GM12878 (cell line): ENCODE results near the gene CCDC181. TPM values are rescaled to one million over a fixed set of nuclear protein-coding genes. Genes with fewer than 3 reads are reported as not detected.

Experiments
- ATAC-seq: fragments of 200-7000 bp; cut with Tn5 transposase; 3 replicates; pipeline ENCODE4 v1.9.1; 2020; ENCODE audit warnings: mild to moderate bottlenecking, moderate library complexity
- BruUV-seq: library from RNA; stranded (reverse); fragments of 400-500 nt; replicated peaks from 2 replicates; lab custom pipeline; 2021; lab: Mats Ljungman, UMichigan
- CTCF ChIA-PET: fragments of 300-600 bp; sonication (Branson Sonifier 250); formaldehyde crosslinking; extraction: SDS; loops from one replicate; lab custom pipeline; 2021; ENCODE audit warnings: inconsistent platforms; lab: Yijun Ruan, JAX
- POLR2A ChIA-PET: fragments of 350-600 bp; formaldehyde crosslinking; extraction: SDS; loops from one replicate; lab custom pipeline; 2021; ENCODE audit warnings: inconsistent platforms; lab: Charles Lee
- RAD21 ChIA-PET: fragments of 300-600 bp; sonication (Branson Sonifier 250); formaldehyde crosslinking; loops from one replicate; lab custom pipeline; 2023; ENCODE audit warnings: antibody characterized with exemption; ENCODE audit not compliant: unreplicated experiment; lab: Charles Lee
- SMC1A ChIA-PET: fragments of 300-600 bp; sonication (Branson Sonifier 250); formaldehyde crosslinking; loops from one replicate; lab custom pipeline; 2023; ENCODE audit not compliant: unreplicated experiment, uncharacterized antibody; lab: Charles Lee
- DNase-seq: peaks from one replicate; pipeline ENCODE4 v3.0.0-alpha.2; 2011; ENCODE audit warnings: low read depth, low spot score
- FAIRE-seq: peaks from 3 replicates; lab custom pipeline; 2011; peaks lifted over from hg19 to GRCh38; lab: Jason Lieb, UNC
- H2AFZ ChIP-seq: 2 replicates; pipeline ENCODE4 v1.6.0; 2011; ENCODE audit warnings: low read depth, low read length, control low read depth; ENCODE audit not compliant: control insufficient read depth
- H3K27ac ChIP-seq: 2 replicates; pipeline ENCODE4 v1.5.1; 2011; ENCODE audit warnings: control low read depth; ENCODE audit not compliant: control insufficient read depth, insufficient read depth
- H3K27me3 ChIP-seq, 2 experiments: replicated peaks in 1 of 2; 2 replicates each; pipeline versions ENCODE4 v1.6.0 to v1.6.1; 2011; ENCODE audit warnings: low read length in 1 of 2; ENCODE audit not compliant: control insufficient read depth in 2 of 2, insufficient read depth in 2 of 2
- H3K36me3 ChIP-seq, 2 experiments: 2 replicates each; pipeline ENCODE4 v1.5.1; 2011; ENCODE audit warnings: low read length in 1 of 2; ENCODE audit not compliant: control insufficient read depth in 2 of 2, insufficient read depth in 2 of 2
- H3K4me1 ChIP-seq: 2 replicates; pipeline ENCODE4 v1.6.1; 2011; ENCODE audit warnings: mild to moderate bottlenecking, low read length, moderate library complexity, mixed read lengths; ENCODE audit not compliant: control insufficient read depth, insufficient read depth
- H3K4me2 ChIP-seq: 2 replicates; pipeline ENCODE4 v1.6.0; 2011; ENCODE audit warnings: control low read depth; ENCODE audit not compliant: control insufficient read depth, insufficient read depth
- H3K4me3 ChIP-seq: fragments of 200-600 bp; sonication (generic); 2 replicates; pipeline ENCODE4 v1.5.1; 2016
- H3K79me2 ChIP-seq: 2 replicates; pipeline ENCODE4 v1.6.0; 2011; ENCODE audit warnings: low read length; ENCODE audit not compliant: control insufficient read depth, insufficient read depth
- H3K9ac ChIP-seq: 2 replicates; pipeline ENCODE4 v1.8.0; 2011; ENCODE audit warnings: low read length, control low read depth, mixed read lengths; ENCODE audit not compliant: control insufficient read depth, insufficient read depth
- H3K9me3 ChIP-seq: replicated peaks from 3 replicates; pipeline ENCODE4 v1.5.1; 2011; ENCODE audit warnings: mild to moderate bottlenecking, low read length; ENCODE audit not compliant: control insufficient read depth, insufficient read depth
- H4K20me1 ChIP-seq: 2 replicates; pipeline ENCODE4 v1.6.0; 2011; ENCODE audit not compliant: control insufficient read depth, insufficient read depth
- CBFB ChIP-seq: IDR thresholded peaks from 2 replicates; pipeline ENCODE4 v1.6.1; 2016; ENCODE audit warnings: antibody characterized with exemption, low read depth
- EGR1 ChIP-seq, 2 experiments: IDR thresholded peaks; 1 replicate in 1 of 2; 2 replicates in 1 of 2; pipeline ENCODE4 v1.6.1; 2011 to 2012; ENCODE audit warnings: low read depth in 2 of 2, low read length in 2 of 2, borderline replicate concordance in 1 of 2, mild to moderate bottlenecking in 1 of 2, moderate library complexity in 1 of 2
- HDGF ChIP-seq: fragments of 450-650 bp; IDR thresholded peaks from 2 replicates; pipeline ENCODE4 v1.6.1; 2016; ENCODE audit warnings: antibody characterized with exemption
- MEF2A ChIP-seq: IDR thresholded peaks from 2 replicates; pipeline ENCODE4 v1.6.1; 2011; ENCODE audit warnings: low read depth, mild to moderate bottlenecking, low read length, moderate library complexity; ENCODE audit not compliant: insufficient read depth
- MEF2B ChIP-seq: fragments of 450-650 bp; IDR thresholded peaks from 2 replicates; pipeline ENCODE4 v1.6.1; 2018; ENCODE audit warnings: mild to moderate bottlenecking, moderate library complexity; ENCODE audit not compliant: partially characterized antibody, poor library complexity, severe bottlenecking
- PML ChIP-seq: IDR thresholded peaks from 2 replicates; pipeline ENCODE4 v1.6.1; 2012; ENCODE audit warnings: low read length, inconsistent platforms
- RUNX3 ChIP-seq: IDR thresholded peaks from 2 replicates; pipeline ENCODE4 v1.6.1; 2012; ENCODE audit warnings: low read length, inconsistent platforms
- SIN3A ChIP-seq: IDR thresholded peaks from 2 replicates; pipeline ENCODE4 v1.6.1; 2012; ENCODE audit warnings: low read depth, low read length, improper control_type of control experiment
- SREBF2 ChIP-seq: IDR thresholded peaks from 2 replicates; pipeline ENCODE4 v1.6.1; 2012; ENCODE audit warnings: mild to moderate bottlenecking, low read length
- TCF7 ChIP-seq: IDR thresholded peaks from 2 replicates; pipeline ENCODE4 v1.6.1; 2014; ENCODE audit warnings: antibody characterized with exemption, borderline replicate concordance
- ZNF24 ChIP-seq: fragments of 450-650 bp; IDR thresholded peaks from 2 replicates; pipeline ENCODE4 v1.6.1; 2017; ENCODE audit warnings: antibody characterized with exemption, mild to moderate bottlenecking
- ZNF622 ChIP-seq: fragments of 450-650 bp; IDR thresholded peaks from 2 replicates; pipeline ENCODE4 v1.6.1; 2017; ENCODE audit warnings: mild to moderate bottlenecking, inconsistent platforms
- WGBS: methylation state at CpG from one replicate; pipeline ENCODE4 v1.1.6; 2016; ENCODE audit warnings: low lambda C conversion rate; ENCODE audit not compliant: insufficient replicate concordance, insufficient coverage; ENCODE audit errors: missing lambda C conversion rate; 5-methylcytosine and 5-hydroxymethylcytosine counted together
- in situ Hi-C: fragments of 300-500 bp; cut with MboI; formaldehyde crosslinking; loops from 9 replicates; pipeline ENCODE4 v1.14.3; 2018; ENCODE audit warnings: mixed read lengths
- intact Hi-C: fragments of 100-400 bp; cut with micrococcal nuclease; formaldehyde crosslinking; loops from one replicate; pipeline ENCODE4 v1.14.2; 2022; ENCODE audit not compliant: unreplicated experiment
- polyA plus RNA-seq, 11 experiments: library from polyadenylated mRNA; depleted of rRNA in 4 of 11; unstranded in 6 of 11; stranded (reverse) in 5 of 11; fragments of >200 nt; fragmentation: Nextera tagmentation in 4 of 11; fragmentation: Illumina TruSeq in 1 of 11; extraction: Ambion mirVana in 4 of 11; extraction: Trizol in 1 of 11; gene quantifications; 1 replicate in 1 of 11; 2 replicates in 10 of 11; pipeline versions ENCODE4 v1.2.1 to v1.2.3, GENCODE V29; 2011 to 2016; ENCODE audit warnings: inconsistent platforms in 2 of 11, missing spikeins in 2 of 11, low read depth in 1 of 11
- total RNA-seq, 4 experiments: library from RNA; depleted of rRNA in 3 of 4; stranded (reverse); fragments of >200 nt in 3 of 4; fragmentation: Illumina TruSeq in 1 of 4; extraction: Trizol in 1 of 4; gene quantifications; 2 replicates each; pipeline versions ENCODE4 v1.2.1 to v1.2.3, GENCODE V29; 2013 to 2021
- TF ChIP-seq, protein P1 (sequence below): fragments of 150-350 bp; IDR thresholded peaks from 2 replicates; pipeline ENCODE4 v1.6.1; 2016; ENCODE audit warnings: low read depth, low read length
- TF ChIP-seq, protein P2 (sequence below): IDR thresholded peaks from 2 replicates; pipeline ENCODE4 v1.6.1; 2011; ENCODE audit warnings: borderline replicate concordance, low read depth, mild to moderate bottlenecking, moderate library complexity, low read length; ENCODE audit not compliant: insufficient read depth, poor library complexity, severe bottlenecking
- TF ChIP-seq, protein P3 (sequence below): IDR thresholded peaks from 2 replicates; pipeline ENCODE4 v1.6.1; 2012; ENCODE audit warnings: improper control_type of control experiment, low read depth, low read length; ENCODE audit not compliant: insufficient replicate concordance

Gene CCDC181
- total and polyA plus RNA-seq, 10 of the 15 experiments (the other 5 are each of a cell fraction or from before 2014, with no cell fraction given) = not detected

DNA sequence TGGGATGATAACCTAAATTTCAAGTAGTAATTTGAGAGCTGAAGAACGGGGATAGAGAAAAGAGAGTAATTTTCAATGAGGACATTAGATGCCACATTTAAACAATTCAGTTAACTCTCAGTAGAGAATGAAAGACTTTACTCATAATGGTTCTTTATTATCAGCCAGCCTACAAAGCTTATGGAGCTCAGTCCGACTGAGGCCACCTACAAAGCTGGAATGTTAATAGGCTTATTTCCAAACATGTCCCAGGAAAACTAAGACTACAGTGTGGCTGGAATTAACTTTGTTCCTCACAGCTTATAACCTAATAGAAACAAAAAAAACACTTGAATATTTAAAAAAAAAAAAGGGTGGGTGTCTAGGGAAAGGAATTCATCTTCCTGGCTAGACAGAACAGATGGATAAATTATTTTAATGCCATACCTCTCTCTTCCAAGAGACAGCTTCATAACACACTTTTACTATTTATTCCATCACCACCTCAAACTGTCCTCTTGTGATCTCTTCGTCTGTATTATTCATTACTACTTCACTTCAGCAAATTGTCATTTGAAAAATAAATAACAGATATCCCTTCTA lies 48.6 kb upstream of the CCDC181 start:
- H3K9me3 ChIP-seq = no peaks in the 10 kb centered on the region
- ChIA-PET RAD21 (interaction anchor here (1.2 kb wide), 1 partner anchor 11 kb away, joined by 3 read pairs; the partner anchor contains the start of gene SLC19A2), SMC1A (interaction anchor here (0.7 kb wide), 1 partner anchor 20 kb away, joined by 5 read pairs; no protein-coding TSS in a partner anchor), POLR2A (no interaction called here), CTCF (interaction anchor here (0.6 kb wide), 1 partner anchor 1133 kb away, joined by 3 read pairs; no protein-coding TSS in a partner anchor)
- no peak overlapping the region for H3K9ac ChIP-seq
- BruUV-seq = no TSS peak
- 0 out of 4 replicates have a peak, but pooled peaks cover 0 to 1% of the 10 kb centered on the region in 2 experiments for H3K36me3 ChIP-seq
- H3K4me1 ChIP-seq = no peaks in the 10 kb centered on the region
- 90% methylated on average over 3 of the region's 3 CpGs for WGBS
- no peak for FAIRE-seq
- H4K20me1 ChIP-seq = no peaks in the 10 kb centered on the region
- H2AFZ ChIP-seq = no peak overlapping the region
- ATAC-seq = no peak
- no peak overlapping the region for H3K27ac ChIP-seq
- no peak overlapping the region for H3K4me3 ChIP-seq
- intact Hi-C loops = no loop called here
- in situ Hi-C loops = no loop called here
- H3K4me2 ChIP-seq = no peak overlapping the region
- DNase-seq = no peak
- no peaks in the 10 kb centered on the region for H3K27me3 ChIP-seq
- no peaks in the 10 kb centered on the region; the same call in 1 of the 2 replicates for H3K79me2 ChIP-seq
- no peak for TF ChIP-seq MEF2A
- TF ChIP-seq, protein P1, sequence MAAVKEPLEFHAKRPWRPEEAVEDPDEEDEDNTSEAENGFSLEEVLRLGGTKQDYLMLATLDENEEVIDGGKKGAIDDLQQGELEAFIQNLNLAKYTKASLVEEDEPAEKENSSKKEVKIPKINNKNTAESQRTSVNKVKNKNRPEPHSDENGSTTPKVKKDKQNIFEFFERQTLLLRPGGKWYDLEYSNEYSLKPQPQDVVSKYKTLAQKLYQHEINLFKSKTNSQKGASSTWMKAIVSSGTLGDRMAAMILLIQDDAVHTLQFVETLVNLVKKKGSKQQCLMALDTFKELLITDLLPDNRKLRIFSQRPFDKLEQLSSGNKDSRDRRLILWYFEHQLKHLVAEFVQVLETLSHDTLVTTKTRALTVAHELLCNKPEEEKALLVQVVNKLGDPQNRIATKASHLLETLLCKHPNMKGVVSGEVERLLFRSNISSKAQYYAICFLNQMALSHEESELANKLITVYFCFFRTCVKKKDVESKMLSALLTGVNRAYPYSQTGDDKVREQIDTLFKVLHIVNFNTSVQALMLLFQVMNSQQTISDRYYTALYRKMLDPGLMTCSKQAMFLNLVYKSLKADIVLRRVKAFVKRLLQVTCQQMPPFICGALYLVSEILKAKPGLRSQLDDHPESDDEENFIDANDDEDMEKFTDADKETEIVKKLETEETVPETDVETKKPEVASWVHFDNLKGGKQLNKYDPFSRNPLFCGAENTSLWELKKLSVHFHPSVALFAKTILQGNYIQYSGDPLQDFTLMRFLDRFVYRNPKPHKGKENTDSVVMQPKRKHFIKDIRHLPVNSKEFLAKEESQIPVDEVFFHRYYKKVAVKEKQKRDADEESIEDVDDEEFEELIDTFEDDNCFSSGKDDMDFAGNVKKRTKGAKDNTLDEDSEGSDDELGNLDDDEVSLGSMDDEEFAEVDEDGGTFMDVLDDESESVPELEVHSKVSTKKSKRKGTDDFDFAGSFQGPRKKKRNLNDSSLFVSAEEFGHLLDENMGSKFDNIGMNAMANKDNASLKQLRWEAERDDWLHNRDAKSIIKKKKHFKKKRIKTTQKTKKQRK = no peak
- no peak for TF ChIP-seq ZNF622
- TF ChIP-seq RUNX3 = no peak
- no peak for TF ChIP-seq CBFB
- no peak for TF ChIP-seq EGR1 (IDR thresholded peaks at IDR 0.05; ENCODE audit: borderline replicate concordance in 1 of 2, low read depth in 2 of 2, low read length in 2 of 2)
- no peak for TF ChIP-seq TCF7
- no peak for TF ChIP-seq MEF2B
- TF ChIP-seq PML = no peak
- TF ChIP-seq ZNF24 = no peak
- TF ChIP-seq SREBF2 = no peak
- TF ChIP-seq, protein P2, sequence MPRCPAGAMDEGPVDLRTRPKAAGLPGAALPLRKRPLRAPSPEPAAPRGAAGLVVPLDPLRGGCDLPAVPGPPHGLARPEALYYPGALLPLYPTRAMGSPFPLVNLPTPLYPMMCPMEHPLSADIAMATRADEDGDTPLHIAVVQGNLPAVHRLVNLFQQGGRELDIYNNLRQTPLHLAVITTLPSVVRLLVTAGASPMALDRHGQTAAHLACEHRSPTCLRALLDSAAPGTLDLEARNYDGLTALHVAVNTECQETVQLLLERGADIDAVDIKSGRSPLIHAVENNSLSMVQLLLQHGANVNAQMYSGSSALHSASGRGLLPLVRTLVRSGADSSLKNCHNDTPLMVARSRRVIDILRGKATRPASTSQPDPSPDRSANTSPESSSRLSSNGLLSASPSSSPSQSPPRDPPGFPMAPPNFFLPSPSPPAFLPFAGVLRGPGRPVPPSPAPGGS = no peak
- no peak for TF ChIP-seq SIN3A
- TF ChIP-seq, protein P3, sequence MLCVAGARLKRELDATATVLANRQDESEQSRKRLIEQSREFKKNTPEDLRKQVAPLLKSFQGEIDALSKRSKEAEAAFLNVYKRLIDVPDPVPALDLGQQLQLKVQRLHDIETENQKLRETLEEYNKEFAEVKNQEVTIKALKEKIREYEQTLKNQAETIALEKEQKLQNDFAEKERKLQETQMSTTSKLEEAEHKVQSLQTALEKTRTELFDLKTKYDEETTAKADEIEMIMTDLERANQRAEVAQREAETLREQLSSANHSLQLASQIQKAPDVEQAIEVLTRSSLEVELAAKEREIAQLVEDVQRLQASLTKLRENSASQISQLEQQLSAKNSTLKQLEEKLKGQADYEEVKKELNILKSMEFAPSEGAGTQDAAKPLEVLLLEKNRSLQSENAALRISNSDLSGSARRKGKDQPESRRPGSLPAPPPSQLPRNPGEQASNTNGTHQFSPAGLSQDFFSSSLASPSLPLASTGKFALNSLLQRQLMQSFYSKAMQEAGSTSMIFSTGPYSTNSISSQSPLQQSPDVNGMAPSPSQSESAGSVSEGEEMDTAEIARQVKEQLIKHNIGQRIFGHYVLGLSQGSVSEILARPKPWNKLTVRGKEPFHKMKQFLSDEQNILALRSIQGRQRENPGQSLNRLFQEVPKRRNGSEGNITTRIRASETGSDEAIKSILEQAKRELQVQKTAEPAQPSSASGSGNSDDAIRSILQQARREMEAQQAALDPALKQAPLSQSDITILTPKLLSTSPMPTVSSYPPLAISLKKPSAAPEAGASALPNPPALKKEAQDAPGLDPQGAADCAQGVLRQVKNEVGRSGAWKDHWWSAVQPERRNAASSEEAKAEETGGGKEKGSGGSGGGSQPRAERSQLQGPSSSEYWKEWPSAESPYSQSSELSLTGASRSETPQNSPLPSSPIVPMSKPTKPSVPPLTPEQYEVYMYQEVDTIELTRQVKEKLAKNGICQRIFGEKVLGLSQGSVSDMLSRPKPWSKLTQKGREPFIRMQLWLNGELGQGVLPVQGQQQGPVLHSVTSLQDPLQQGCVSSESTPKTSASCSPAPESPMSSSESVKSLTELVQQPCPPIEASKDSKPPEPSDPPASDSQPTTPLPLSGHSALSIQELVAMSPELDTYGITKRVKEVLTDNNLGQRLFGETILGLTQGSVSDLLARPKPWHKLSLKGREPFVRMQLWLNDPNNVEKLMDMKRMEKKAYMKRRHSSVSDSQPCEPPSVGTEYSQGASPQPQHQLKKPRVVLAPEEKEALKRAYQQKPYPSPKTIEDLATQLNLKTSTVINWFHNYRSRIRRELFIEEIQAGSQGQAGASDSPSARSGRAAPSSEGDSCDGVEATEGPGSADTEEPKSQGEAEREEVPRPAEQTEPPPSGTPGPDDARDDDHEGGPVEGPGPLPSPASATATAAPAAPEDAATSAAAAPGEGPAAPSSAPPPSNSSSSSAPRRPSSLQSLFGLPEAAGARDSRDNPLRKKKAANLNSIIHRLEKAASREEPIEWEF = no peak
- no peak for TF ChIP-seq HDGF
